H1 (cell line): ENCODE measurements around the gene PTPRR. TPM values are rescaled to one million over a fixed set of nuclear protein-coding genes. Genes with fewer than 3 reads are reported as not detected.

Experiments used
- CTCF ChIA-PET: fragments of 300-600 bp; sonication (Branson Sonifier 250); formaldehyde crosslinking; loops from one replicate; lab custom pipeline; 2021; ENCODE audit not compliant: partially characterized antibody; lab: Charles Lee
- POLR2A ChIA-PET: fragments of 300-600 bp; sonication (Branson Sonifier 250); formaldehyde crosslinking; loops from one replicate; lab custom pipeline; 2021; ENCODE audit warnings: inconsistent platforms; ENCODE audit not compliant: partially characterized antibody; lab: Charles Lee
- DNase-seq, 2 experiments: peaks; one replicate each; pipeline versions ENCODE4 v3.0.0 to v3.0.0-alpha.2; 2010 to 2022; ENCODE audit warnings: low spot score in 2 of 2, low read depth in 1 of 2, mixed read lengths in 1 of 2
- FAIRE-seq: peaks from 2 replicates; lab custom pipeline; 2011; peaks lifted over from hg19 to GRCh38; lab: Jason Lieb, UNC
- H2AFZ ChIP-seq: 2 replicates; pipeline ENCODE4 v1.8.1; 2012; ENCODE audit warnings: low read length, inconsistent platforms
- H2AK5ac ChIP-seq: 2 replicates; pipeline ENCODE4 v1.6.1; 2013; ENCODE audit warnings: low read depth, low read length
- H2BK120ac ChIP-seq: replicated peaks from 2 replicates; pipeline ENCODE3; 2013; ENCODE audit warnings: low read depth, low read length, inconsistent platforms
- H2BK12ac ChIP-seq: 2 replicates; pipeline ENCODE4 v1.6.1; 2013; ENCODE audit warnings: low read depth, low read length
- H2BK15ac ChIP-seq: 2 replicates; pipeline ENCODE4 v1.6.1; 2013; ENCODE audit warnings: low read length
- H2BK20ac ChIP-seq: 2 replicates; pipeline ENCODE4 v1.6.1; 2013; ENCODE audit warnings: low read length
- H2BK5ac ChIP-seq: 2 replicates; pipeline ENCODE4 v1.6.1; 2013; ENCODE audit warnings: low read depth, low read length
- H3K14ac ChIP-seq: 2 replicates; pipeline ENCODE4 v1.6.1; 2013; ENCODE audit warnings: inconsistent platforms; ENCODE audit not compliant: insufficient read length
- H3K18ac ChIP-seq: 2 replicates; pipeline ENCODE4 v1.6.1; 2013; ENCODE audit warnings: low read length; ENCODE audit errors: extremely low read depth
- H3K23ac ChIP-seq: 2 replicates; pipeline ENCODE4 v1.6.1; 2013; ENCODE audit warnings: inconsistent platforms; ENCODE audit not compliant: insufficient read length
- H3K23me2 ChIP-seq: 2 replicates; pipeline ENCODE4 v1.6.1; 2013; ENCODE audit warnings: low read depth, low read length
- H3K27ac ChIP-seq: 2 replicates; pipeline ENCODE4 v1.6.1; 2011; ENCODE audit warnings: low read depth, low read length, inconsistent platforms
- H3K27me3 ChIP-seq, 4 experiments: replicated peaks in 1 of 4; 1 replicate in 1 of 4; 2 replicates in 3 of 4; pipeline versions ENCODE4 v1.6.1 to v1.8.1; 2011 to 2013; ENCODE audit warnings: low read length in 3 of 4, mild to moderate bottlenecking in 3 of 4, inconsistent platforms in 2 of 4, mixed read lengths in 2 of 4, moderate library complexity in 1 of 4; ENCODE audit not compliant: control insufficient read depth in 3 of 4, insufficient read depth in 3 of 4; ENCODE audit errors: extremely low read depth in 1 of 4
- H3K36me3 ChIP-seq, 4 experiments: 2 replicates each; pipeline versions ENCODE4 v1.6.1 to v1.8.1; 2011 to 2013; ENCODE audit warnings: mild to moderate bottlenecking in 4 of 4, low read length in 3 of 4, moderate library complexity in 2 of 4, control low read depth in 1 of 4, inconsistent platforms in 1 of 4; ENCODE audit not compliant: insufficient read depth in 4 of 4, control insufficient read depth in 2 of 4
- H3K4ac ChIP-seq: replicated peaks from 2 replicates; pipeline ENCODE3; 2013; ENCODE audit warnings: low read length, low read depth, mixed read lengths, inconsistent platforms; ENCODE audit not compliant: insufficient read length
- H3K4me1 ChIP-seq, 4 experiments: replicated peaks in 1 of 4; 1 replicate in 1 of 4; 2 replicates in 3 of 4; pipeline versions ENCODE4 v1.6.1 to v1.8.1; 2011 to 2013; ENCODE audit warnings: low read length in 3 of 4, inconsistent platforms in 2 of 4, mixed read lengths in 1 of 4; ENCODE audit not compliant: insufficient read depth in 4 of 4, control insufficient read depth in 3 of 4
- H3K4me2 ChIP-seq, 2 experiments: 2 replicates each; pipeline versions ENCODE4 v1.6.1 to v1.8.1; 2011 to 2013; ENCODE audit warnings: low read depth in 2 of 2, low read length in 2 of 2, control low read depth in 1 of 2, inconsistent platforms in 1 of 2, mild to moderate bottlenecking in 1 of 2; ENCODE audit not compliant: insufficient read depth in 1 of 2
- H3K4me3 ChIP-seq, 4 experiments: fragments of 200-600, 300-600 bp in 1 of 4; sonication (generic), shearing (Covaris generic), sonication (Bioruptor Twin) in 1 of 4; 2 replicates each; pipeline versions ENCODE4 v1.5.1 to v1.8.1; 2011 to 2016; ENCODE audit warnings: low read length in 4 of 4, low read depth in 3 of 4, control low read depth in 2 of 4, inconsistent platforms in 2 of 4, mild to moderate bottlenecking in 2 of 4, mixed read lengths in 1 of 4, moderate library complexity in 1 of 4; ENCODE audit not compliant: insufficient read depth in 2 of 4; ENCODE audit errors: extremely low read depth in 1 of 4
- H3K56ac ChIP-seq: replicated peaks from 2 replicates; pipeline ENCODE3; 2013; ENCODE audit warnings: low read depth, mild to moderate bottlenecking, mixed read lengths, low read length, inconsistent platforms; ENCODE audit not compliant: insufficient read length
- H3K79me1 ChIP-seq: 2 replicates; pipeline ENCODE4 v1.6.1; 2013; ENCODE audit warnings: low read depth, low read length, control low read depth
- H3K79me2 ChIP-seq, 2 experiments: 2 replicates each; pipeline versions ENCODE4 v1.6.1 to v1.8.1; 2012 to 2013; ENCODE audit warnings: low read length in 2 of 2, mild to moderate bottlenecking in 2 of 2, inconsistent platforms in 1 of 2; ENCODE audit not compliant: insufficient read depth in 2 of 2, control insufficient read depth in 1 of 2
- H3K9ac ChIP-seq, 4 experiments: replicated peaks in 1 of 4; 1 replicate in 1 of 4; 2 replicates in 3 of 4; pipeline versions ENCODE4 v1.6.1 to v1.8.1; 2011 to 2013; ENCODE audit warnings: low read depth in 3 of 4, low read length in 3 of 4, control low read depth in 2 of 4, mild to moderate bottlenecking in 2 of 4, moderate library complexity in 2 of 4, inconsistent platforms in 1 of 4; ENCODE audit errors: extremely low read depth in 1 of 4
- H3K9me3 ChIP-seq, 2 experiments: 2 replicates each; pipeline versions ENCODE4 v1.6.1 to v1.8.1; 2012 to 2013; ENCODE audit warnings: mild to moderate bottlenecking in 2 of 2, moderate library complexity in 2 of 2, control low read depth in 1 of 2, inconsistent platforms in 1 of 2, low read depth in 1 of 2, low read length in 1 of 2, mixed read lengths in 1 of 2; ENCODE audit not compliant: insufficient read depth in 2 of 2
- H4K20me1 ChIP-seq, 2 experiments: replicated peaks in 1 of 2; 2 replicates each; pipeline versions ENCODE3 to v1.8.1; 2011 to 2013; ENCODE audit warnings: inconsistent platforms in 2 of 2, low read length in 2 of 2, mild to moderate bottlenecking in 1 of 2; ENCODE audit not compliant: insufficient read depth in 2 of 2, control insufficient read depth in 1 of 2
- H4K5ac ChIP-seq: 2 replicates; pipeline ENCODE4 v1.6.1; 2013; ENCODE audit warnings: low read length, low read depth, mixed read lengths, inconsistent platforms; ENCODE audit not compliant: insufficient read length
- H4K8ac ChIP-seq: 2 replicates; pipeline ENCODE4 v1.8.0; 2013; ENCODE audit warnings: mild to moderate bottlenecking, moderate library complexity, low read length, inconsistent platforms; ENCODE audit not compliant: insufficient read depth; ENCODE audit errors: extremely low read depth
- H4K91ac ChIP-seq: replicated peaks from 2 replicates; pipeline ENCODE3; 2013; ENCODE audit warnings: low read length, mixed read lengths, inconsistent platforms; ENCODE audit not compliant: insufficient read length
- CREB1 ChIP-seq: IDR thresholded peaks from 2 replicates; pipeline ENCODE4 v1.6.1; 2012; ENCODE audit warnings: inconsistent platforms
- SIX5 ChIP-seq: IDR thresholded peaks from 2 replicates; pipeline ENCODE4 v1.6.1; 2011; ENCODE audit warnings: mild to moderate bottlenecking, low read depth, low read length
- TEAD4 ChIP-seq: IDR thresholded peaks from 2 replicates; pipeline ENCODE4 v1.6.1; 2012; ENCODE audit warnings: low read depth, low read length, inconsistent platforms, mixed read lengths
- WGBS, 2 experiments: shearing (Covaris generic) in 1 of 2; methylation state at CpG; one replicate each; pipeline versions ENCODE4 v1.1.6 to v1.1.7; 2013 to 2015; ENCODE audit warnings: low lambda C conversion rate in 2 of 2, mixed read lengths in 2 of 2, inconsistent platforms in 1 of 2, low coverage in 1 of 2, missing lambda C conversion rate in 1 of 2; ENCODE audit not compliant: insufficient replicate concordance in 2 of 2, insufficient coverage in 1 of 2, insufficient read length in 1 of 2; ENCODE audit errors: extremely low coverage in 1 of 2, missing lambda C conversion rate in 1 of 2; 5-methylcytosine and 5-hydroxymethylcytosine counted together
- polyA plus RNA-seq, 7 experiments: library from polyadenylated mRNA; depleted of rRNA in 3 of 7; stranded (reverse) in 5 of 7; unstranded in 2 of 7; fragments of >200 nt in 5 of 7; fragments of 200-250 nt in 2 of 7; gene quantifications; 1 replicate in 5 of 7; 2 replicates in 1 of 7; 4 replicates in 1 of 7; pipeline versions ENCODE4 v1.2.1 to v1.2.3, GENCODE V29; 2011 to 2013; ENCODE audit warnings: missing spikeins in 2 of 7, mixed read lengths in 2 of 7
- total RNA-seq: library from RNA; stranded (reverse); fragmentation: NEBNext Ultra II Directional; extraction: Animal tissue kit (Norgen Biotek cat#: 25700); gene quantifications from 2 replicates; pipeline ENCODE4 v1.2.1, GENCODE V29; 2021
- TF ChIP-seq, protein P1 (sequence below): IDR thresholded peaks from 2 replicates; pipeline ENCODE4 v1.6.1; 2012; ENCODE audit warnings: inconsistent platforms

Gene PTPRR
- total and polyA plus RNA-seq, 2 of the 8 experiments (the other 6 are each of a cell fraction or from before 2014, with no cell fraction given), result 0.07 to 0.35 TPM

- H3K23ac ChIP-seq, result no peak overlapping the region
- H3K27ac ChIP-seq, result no peak overlapping the region
- peaks cover 0 to 4% (median 1%) of the 10 kb centered on the region in 4 experiments; a peak in 1 of 7 replicates for H3K4me1 ChIP-seq
- CTCF ChIA-PET, result interaction anchor here (0.9 to 2.1 kb wide), 3 partner anchors 14 to 576 kb away, joined by 3 to 5 read pairs (median 3); no protein-coding TSS in a partner anchor
- no peak overlapping the region for H2BK20ac ChIP-seq
- no peak overlapping the region for H3K4me2 ChIP-seq
- no peak overlapping the region for H3K14ac ChIP-seq
- DNase-seq (no peak), FAIRE-seq (no peak)
- 91% methylated on average over 2 of the region's 2 CpGs; no CpG with 5 or more reads in 1 of the 2 experiments for WGBS, 2 experiments
- no peak overlapping the region for H3K56ac ChIP-seq
- H2BK15ac ChIP-seq, result no peak overlapping the region
- no peak overlapping the region for H4K91ac ChIP-seq
- H4K8ac ChIP-seq, result no peak overlapping the region
- no peaks in the 10 kb centered on the region for H4K20me1 ChIP-seq
- no peaks in the 10 kb centered on the region for H3K23me2 ChIP-seq
- no peaks in the 10 kb centered on the region; a peak in 1 of 4 replicates for H3K9me3 ChIP-seq
- H2AFZ ChIP-seq, result no peak overlapping the region
- no peak overlapping the region for H2BK5ac ChIP-seq
- no peak overlapping the region for H3K18ac ChIP-seq
- no peak overlapping the region for H2AK5ac ChIP-seq
- no peak overlapping the region for H3K9ac ChIP-seq
- no peak overlapping the region for H2BK12ac ChIP-seq
- H3K79me2 ChIP-seq, result no peaks in the 10 kb centered on the region
- no peak overlapping the region for H2BK120ac ChIP-seq
- POLR2A ChIA-PET, result no interaction called here
- no peak overlapping the region for H4K5ac ChIP-seq
- no peaks in the 10 kb centered on the region for H3K79me1 ChIP-seq
- H3K27me3 ChIP-seq, result no peaks in the 10 kb centered on the region
- no peak overlapping the region for H3K4me3 ChIP-seq
- H3K36me3 ChIP-seq, result no peaks in the 10 kb centered on the region
- no peak for TF ChIP-seq TEAD4
- no peak for TF ChIP-seq CREB1
- TF ChIP-seq SIX5, result no peak
- TF ChIP-seq, protein P1, sequence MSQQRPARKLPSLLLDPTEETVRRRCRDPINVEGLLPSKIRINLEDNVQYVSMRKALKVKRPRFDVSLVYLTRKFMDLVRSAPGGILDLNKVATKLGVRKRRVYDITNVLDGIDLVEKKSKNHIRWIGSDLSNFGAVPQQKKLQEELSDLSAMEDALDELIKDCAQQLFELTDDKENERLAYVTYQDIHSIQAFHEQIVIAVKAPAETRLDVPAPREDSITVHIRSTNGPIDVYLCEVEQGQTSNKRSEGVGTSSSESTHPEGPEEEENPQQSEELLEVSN, result no peak
- H3K4ac ChIP-seq, result no peak overlapping the region
These were observed 104.6 kb downstream of the PTPRR start for GRCh38 chr12:70815971-70816391.
